ENCODE data around the gene TNFAIP2.
A peak's percentile ranks its signal among the peaks of the same experiment; 100 is the strongest.

The TNFAIP2 gene

DNA sequence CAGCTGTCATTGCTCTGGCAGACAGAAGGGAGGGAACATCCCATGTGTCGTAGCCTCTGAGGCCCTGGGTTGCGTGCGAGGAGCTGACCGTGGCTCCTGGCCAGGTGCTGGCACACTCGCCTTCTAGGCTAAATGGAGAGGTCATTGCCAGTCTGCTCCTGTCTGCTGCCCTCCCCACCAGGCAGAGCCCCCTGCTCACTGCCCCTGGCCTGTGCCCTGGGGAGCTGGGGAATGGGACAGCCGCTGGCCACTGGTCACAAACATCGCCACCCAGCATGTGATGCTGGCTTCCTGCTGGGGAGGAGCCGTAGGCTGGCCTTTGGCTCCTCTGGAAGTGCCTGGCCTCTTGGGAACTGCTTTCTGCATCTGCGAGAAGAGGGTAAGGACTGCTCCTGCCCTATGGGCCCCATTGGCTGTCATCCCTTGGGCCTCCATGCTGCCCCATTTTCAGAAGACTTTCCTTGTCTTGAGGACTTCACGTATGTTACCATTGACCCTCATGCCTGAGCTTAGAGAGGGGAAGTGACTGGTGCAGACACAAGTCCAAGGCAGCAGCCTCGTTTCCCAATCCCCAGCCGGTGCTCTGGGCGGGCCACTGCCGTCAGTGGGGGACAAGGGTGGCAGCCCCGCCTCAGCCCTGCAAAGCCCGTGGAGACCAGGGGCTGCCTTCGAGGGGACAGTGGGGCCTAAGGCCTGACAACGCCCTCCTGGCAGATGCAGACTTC lies 2.0 kb upstream of the TNFAIP2 start:
- DNase-seq: peak in 2 of 58 donors; percentile 32 to 47

- peak in 2 of 58 donors; percentile 47 to 63 for DNase-seq
Observed at GRCh38 chr14:103121846-103122584, 1.2 kb upstream of the TNFAIP2 start.

- no peak for DNase-seq
Observed at GRCh38 chr14:103122585-103122946, 695 bp upstream of the TNFAIP2 start.

DNA sequence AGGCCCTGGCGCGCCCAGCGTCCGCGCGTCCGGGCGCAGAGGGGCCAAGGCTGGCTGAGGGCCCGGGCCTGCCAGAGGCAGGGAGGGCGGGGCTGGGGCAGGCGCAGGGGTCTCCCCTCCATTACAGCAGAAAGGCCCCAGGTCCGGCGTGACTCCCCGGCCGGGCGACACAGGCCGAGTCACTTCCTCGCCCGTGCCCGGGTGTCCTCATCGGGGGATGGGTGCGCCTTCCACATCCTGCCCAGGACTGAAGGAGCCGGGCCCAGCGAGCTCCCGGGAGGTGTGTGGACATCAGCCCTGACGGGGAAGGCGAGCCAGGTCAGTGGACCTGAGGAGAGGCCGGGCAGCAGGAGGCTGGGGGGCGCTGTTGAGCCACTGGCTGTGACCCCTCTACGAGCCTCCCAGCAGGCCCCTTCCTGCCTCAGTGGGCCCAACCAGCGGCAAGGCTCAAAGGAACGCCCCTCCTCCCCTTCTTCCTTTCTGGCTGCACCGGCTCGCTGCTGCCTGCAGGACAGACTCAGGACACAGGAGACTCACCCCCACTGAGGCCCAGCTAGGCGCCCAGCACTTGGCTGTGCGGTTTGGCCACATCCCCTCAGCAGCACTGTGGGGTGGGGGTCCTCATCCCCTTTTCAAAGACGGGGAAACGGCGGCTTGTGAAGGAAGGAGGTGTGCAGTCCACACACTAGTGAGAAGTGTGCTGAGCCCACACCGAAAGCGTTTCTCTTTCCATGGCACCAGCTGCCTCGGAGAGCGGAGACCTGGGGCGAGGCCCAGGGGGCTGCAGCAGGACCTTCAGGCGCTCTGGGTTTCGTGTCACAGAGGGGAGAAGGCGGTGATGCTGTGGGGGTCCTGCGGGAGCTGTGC lies 606 bp downstream of the TNFAIP2 start:
- peak in 1 of 58 donors; percentile 41 for DNase-seq

DNA sequence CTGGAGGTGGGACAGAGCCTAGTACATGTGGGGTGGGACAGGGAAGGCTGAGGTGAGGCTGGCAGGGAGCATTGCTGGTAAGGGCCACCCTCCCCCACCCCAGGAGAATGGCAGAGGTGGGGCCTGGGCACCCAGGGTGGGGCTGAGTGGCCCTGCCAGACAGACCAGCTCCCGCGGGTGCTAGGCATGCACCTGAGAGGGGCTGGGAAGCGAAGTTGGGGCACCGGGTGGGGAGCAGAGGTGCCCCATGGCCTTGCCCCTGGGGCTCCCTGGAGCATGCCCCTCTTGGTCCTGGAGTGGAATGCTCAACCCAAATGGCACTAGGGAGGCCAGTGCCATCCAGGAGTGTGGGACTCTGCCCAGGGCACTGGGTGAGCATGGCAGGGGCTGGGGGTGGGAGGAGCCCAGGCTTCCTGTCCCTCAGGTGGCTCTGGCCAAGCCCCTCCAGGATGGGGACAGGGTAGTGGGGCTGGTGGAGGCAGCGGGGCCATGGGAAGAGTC lies 1.3 kb downstream of the TNFAIP2 start:
- DNase-seq: no peak

- DNase-seq: no peak
Observed at GRCh38 chr14:103125098-103126070, 2.1 kb downstream of the TNFAIP2 start.

- no peak for DNase-seq
Observed at GRCh38 chr14:103126088-103126872, 3.0 kb downstream of the TNFAIP2 start.

DNA sequence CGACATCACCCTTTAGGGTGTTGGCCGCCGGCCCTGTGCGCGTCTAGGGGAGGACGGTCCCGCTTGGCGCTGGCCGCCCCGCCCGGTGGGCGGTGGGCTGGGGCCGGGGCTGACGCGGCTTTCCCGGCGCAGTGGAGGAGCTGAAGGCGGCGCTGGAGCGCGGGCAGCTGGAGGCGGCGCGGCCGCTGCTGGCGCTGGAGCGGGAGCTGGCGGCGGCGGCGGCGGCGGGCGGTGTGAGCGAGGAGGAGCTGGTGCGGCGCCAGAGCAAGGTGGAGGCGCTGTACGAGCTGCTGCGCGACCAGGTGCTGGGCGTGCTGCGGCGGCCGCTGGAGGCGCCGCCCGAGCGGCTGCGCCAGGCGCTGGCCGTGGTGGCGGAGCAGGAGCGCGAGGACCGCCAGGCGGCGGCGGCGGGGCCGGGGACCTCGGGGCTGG lies 3.6 kb downstream of the TNFAIP2 start:
- peak in 13 of 58 donors; percentile 15 to 52 (median 33) for DNase-seq

DNA sequence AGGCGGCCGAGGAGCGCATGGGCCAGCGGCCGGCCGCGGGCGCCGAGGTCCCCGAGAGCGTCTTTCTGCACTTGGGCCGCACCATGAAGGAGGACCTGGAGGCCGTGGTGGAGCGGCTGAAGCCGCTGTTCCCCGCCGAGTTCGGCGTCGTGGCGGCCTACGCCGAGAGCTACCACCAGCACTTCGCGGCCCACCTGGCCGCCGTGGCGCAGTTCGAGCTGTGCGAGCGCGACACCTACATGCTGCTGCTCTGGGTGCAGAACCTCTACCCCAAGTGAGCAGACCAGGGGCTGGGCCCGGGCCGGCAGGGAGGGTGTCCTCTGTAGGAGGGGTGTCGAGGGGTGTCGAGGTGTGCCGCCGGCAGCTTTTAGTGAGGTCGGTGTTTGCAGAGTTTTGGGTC lies 4.1 kb downstream of the TNFAIP2 start:
- no peak for DNase-seq

- DNase-seq: no peak
Observed at GRCh38 chr14:103127861-103128598, 4.8 kb downstream of the TNFAIP2 start.

- peak in 16 of 58 donors; percentile 20 to 62 (median 38) for DNase-seq
Observed at GRCh38 chr14:103128631-103129300, 5.5 kb downstream of the TNFAIP2 start.

GRCh38 chr14:103129301-103130016 lies 6.2 kb downstream of the TNFAIP2 start:
- no peak for DNase-seq

DNA sequence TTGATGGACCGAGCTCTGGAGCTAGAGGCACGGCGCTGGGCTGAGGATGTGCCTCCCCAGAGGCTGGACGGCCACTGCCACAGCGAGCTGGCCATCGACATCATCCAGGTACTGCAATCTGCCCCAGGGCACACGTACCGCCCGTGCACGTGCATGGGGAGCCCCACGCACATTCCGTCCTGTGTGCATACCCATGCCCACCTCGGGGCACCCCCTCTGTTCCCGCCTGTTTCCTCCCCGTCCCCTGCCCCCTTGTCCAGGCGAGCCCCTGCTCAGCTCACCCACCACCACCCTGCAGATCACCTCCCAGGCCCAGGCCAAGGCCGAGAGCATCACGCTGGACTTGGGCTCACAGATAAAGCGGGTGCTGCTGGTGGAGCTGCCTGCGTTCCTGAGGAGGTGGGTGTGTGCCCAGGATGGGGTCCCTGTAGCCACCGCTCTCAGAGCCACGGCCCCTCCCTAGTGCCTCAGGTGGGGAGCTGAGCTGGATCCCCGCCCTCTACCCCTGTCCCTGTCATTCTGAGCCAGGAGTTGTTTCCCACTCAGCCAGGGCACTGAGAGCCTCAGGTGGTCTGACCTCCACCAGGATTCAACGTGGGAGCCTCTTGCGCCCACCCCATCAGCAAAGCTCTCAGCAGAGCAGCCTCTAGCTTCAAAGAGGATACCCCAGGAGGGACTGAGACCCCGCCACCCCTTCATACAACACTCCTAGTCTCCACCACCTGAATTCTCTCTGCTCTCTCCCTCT lies 6.9 kb downstream of the TNFAIP2 start:
- DNase-seq: no peak

DNA sequence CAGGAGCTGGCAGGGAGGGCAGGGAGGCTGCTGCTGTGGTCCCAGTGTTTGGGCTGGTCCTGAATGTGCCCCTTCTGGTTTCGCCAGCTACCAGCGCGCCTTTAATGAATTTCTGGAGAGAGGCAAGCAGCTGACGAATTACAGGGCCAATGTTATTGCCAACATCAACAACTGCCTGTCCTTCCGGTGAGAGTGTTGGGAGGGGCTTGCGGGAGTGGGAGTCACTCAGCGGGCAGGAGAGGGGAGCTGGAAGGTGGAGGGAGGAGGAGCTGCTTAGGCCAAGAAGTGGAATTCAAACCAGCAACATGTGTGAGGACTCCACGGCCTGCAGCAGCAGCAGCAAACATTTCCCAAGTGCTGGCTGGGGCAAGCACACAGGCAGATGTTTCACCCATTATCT lies 7.7 kb downstream of the TNFAIP2 start:
- DNase-seq: no peak

DNA sequence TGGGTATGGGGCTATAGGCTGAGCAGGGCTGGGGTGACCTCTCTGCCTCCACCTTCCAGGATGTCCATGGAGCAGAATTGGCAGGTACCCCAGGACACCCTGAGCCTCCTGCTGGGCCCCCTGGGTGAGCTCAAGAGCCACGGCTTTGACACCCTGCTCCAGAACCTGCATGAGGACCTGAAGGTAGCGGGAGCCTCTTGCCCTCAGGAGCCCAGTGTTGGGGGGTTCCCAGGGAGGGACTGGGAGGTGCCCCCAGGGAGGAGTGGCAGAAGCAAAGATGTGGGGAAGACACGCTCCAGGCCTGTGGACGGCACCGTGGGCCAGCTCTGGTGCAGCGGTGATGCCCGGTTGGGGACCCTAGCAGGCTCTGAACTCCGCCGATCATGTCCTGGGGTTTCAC lies 8.3 kb downstream of the TNFAIP2 start:
- DNase-seq: no peak

- no peak for DNase-seq
Observed at GRCh38 chr14:103132381-103133209, 9.3 kb downstream of the TNFAIP2 start.
